ENCODE data around the gene SLC35F3.

- no peak for TF ChIP-seq TCF12 (IDR thresholded peaks at IDR 0.05; ENCODE audit: low read depth)
- no peak for TF ChIP-seq MAX (IDR thresholded peaks at IDR 0.05)
- no peak for TF ChIP-seq TAF1 (IDR thresholded peaks at IDR 0.05; ENCODE audit: low read depth)
- no peak for TF ChIP-seq RAD21 (IDR thresholded peaks at IDR 0.05; ENCODE audit: low read depth)
Observed at GRCh38 chr1:234241941-234242490, 337.5 kb downstream of the SLC35F3 start.

All from Ishikawa (cell line).